ENCODE measurements around the gene RNF115.

DNA sequence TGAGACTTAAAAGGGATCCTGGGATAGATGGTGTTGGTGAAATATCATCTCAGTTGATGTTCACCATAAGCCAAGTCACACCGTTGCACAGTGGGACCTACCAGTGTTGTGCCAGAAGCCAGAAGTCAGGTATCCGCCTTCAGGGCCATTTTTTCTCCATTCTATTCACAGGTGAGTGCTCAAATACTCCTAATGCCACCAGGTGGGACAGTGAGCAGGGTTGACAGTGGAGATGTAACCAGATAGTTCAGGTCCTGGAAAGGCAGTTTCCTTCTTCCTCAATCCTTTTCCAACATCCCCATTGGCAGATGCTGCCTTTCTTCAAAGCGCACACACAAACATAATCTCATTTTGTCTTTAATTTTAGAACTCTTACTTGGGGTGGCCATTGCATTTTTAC is 93.0 kb downstream of the RNF115 start:
- no peak for TF ChIP-seq EZH2 (IDR thresholded peaks at IDR 0.05; ENCODE audit: low read depth, low read length, severe bottlenecking)
- TF ChIP-seq, protein P1, sequence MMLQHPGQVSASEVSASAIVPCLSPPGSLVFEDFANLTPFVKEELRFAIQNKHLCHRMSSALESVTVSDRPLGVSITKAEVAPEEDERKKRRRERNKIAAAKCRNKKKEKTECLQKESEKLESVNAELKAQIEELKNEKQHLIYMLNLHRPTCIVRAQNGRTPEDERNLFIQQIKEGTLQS (IDR thresholded peaks at IDR 0.05; ENCODE audit: insufficient read depth, low read depth, low read length): no peak
- TF ChIP-seq SRF (IDR thresholded peaks at IDR 0.05; ENCODE audit: low read depth, low read length): no peak
- no peak for TF ChIP-seq JUND (IDR thresholded peaks at IDR 0.05; ENCODE audit: low read length)
- no peak for TF ChIP-seq BRCA1 (IDR thresholded peaks at IDR 0.05; ENCODE audit: low read depth, low read length)

Measured in H1 (cell line).